Measurements from ENCODE around the gene SHC3.

Gene SHC3

DNA sequence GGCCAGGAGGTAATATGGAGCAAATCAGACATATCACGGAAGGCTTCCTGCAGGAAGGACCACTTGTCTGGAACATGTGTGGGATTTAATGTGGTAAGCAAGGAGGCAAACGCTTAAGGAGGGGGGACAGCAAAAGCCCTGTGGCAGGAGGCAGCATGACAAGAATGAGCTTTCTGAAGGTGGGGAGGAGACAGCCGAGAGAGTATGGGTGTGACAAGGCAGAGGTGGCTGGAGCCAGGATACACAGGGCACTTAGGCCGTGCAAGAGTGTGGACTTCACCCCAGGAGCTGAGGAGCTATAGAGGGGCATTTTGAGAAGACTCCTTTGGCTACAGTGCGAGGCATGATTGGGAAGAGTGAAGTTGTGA, 201.7 kb downstream of the SHC3 start:
- no peak for DNase-seq

DNA sequence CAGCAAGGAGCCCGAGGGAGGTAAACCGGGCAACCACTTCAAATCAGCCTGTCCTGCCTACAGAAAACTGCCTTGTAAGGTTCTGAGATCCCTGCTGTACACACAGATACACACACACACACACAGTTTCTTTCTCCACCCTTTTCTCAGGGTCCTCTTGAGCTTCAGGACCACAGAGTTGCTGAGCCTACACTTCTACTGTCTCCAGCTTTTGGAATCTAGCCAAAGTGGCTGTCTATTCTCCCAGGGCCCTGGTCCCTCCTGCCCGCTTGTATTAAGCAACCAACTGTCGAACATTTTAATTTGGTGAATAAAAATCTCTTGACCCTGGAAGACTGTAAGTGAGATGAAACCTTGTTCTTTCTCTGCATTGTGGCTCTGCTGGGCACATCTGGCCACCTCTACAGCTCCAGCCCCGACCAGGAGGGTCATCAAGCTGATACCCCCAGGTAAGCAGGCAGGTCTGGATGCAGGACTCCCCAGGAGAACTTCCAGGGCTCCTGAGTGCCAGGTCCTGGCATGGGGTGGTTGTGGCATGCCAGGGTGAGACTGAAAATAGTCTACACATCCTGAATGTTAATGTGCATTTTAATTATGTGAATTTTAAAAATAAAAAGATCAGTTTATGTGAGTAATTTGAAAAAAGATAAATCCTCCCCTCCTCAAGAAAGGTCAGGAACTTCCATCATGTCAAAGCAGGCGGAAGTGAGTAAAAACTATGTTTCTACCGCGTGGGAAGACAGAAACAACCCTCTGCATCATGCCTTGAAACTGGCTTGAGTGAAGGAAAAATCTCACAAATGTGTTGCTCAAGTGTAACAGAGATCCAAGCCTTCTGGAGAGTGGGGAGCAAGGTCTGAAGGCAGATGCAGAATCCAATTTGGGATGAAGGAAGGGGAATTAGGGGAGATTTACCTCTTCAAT, 202.4 kb downstream of the SHC3 start:
- DNase-seq: no peak

DNA sequence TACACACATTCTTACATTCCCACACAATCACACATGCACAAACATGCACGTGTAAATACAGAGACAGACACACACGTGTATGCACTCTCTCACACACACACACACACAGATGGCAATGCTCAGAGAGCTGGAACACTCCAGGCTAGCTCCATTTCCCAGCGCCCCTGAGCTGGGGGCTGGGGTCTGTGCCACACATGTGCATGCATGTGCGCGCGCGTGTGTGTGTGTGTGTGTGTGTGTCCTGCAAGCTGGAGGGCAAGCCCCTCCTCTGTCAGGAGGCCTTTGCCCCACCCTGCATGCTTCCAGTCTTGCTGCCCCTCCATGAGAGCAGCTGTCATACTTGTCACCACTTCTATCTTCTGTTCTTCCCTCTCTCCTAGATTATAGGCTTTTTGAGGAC, 204.0 kb downstream of the SHC3 start:
- DNase-seq: no peak

DNA sequence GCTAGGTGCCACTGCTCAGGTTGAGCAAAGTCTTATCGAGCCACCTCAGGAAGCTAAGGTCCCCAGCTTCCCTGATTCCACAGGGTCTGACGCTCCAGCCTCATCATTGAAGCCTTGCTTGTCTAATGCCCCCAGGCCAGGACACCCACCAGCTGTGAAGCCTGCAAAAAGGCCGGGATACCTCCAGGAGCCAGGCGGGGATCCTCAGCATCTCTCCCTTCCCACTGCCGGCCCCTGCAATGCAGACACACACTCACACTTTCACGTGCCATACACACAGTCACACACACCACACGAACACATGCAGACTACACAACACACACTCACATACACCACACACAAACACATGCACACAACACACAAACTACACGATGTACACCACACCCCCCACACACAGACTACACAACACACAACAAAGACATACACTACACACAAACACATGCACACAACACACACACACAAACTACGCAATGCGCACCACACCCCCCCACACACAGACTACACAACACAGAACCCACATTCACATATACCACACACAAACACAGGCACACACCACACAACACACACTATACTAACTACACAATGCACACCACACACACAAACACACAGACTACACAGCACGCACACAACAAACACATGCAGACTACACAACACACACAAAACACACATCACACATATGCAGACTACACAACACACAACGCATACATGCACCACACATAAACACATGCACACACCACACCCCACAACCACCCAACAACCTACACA, 205.2 kb downstream of the SHC3 start:
- no peak for DNase-seq

DNA sequence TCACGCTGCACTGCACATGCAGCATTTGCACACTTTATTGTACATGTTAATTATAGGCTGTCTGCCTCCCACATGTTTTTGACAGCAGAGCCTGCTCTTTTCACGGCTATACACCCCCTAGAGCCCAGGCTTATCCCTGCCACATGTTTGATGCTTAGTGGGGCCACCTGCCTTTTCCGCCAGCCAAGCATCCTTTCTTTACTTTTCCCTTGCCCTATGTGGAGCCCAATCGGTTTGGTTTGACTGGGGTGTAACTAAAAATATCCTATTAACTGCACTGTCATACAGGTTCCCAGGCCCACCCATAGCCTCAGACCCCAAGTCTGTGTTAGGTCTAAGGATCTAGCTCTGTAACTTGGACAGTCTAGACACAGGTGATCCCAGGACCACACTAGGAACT, 206.2 kb downstream of the SHC3 start:
- DNase-seq: no peak

DNA sequence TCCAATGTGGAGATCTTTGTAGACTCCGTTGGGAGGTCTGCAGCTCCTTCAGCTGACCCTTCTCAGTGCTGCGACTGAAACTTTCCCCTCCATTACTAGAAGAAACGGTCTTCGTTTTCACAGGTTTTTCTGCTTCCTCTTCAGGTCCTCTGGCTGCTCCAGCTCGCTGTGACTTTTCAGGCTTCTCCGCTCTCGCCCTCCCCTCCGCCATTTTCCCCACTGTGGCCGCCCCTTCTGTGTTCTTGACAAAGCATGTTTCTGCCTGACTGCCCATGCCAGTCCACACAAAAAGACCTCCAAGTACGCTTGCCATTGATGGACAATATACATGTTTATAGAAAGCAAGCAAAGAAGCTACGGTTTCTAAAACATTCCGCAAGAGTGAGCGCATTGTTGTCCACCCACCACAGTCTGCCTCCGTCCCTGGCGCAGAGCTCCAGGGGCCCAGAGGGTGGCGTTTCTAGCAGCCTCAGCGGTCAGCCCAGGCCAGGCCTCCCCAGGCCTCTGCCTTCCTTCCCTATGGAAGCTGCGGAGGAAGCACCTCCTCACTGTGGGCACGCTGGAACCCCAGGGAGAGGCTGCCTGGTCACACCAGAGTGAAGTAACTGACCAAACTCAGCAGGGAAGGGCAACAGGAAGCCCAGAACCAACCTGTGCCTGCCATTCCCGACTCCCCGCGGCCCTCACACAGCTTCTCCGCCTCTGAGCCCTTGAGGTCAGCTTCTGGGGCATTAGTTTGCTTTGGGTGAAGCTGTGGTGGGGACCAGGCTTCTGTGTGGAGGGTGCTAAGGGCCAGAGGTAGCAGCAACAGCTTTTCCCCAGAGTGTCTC, 207.3 kb downstream of the SHC3 start:
- no peak for DNase-seq

DNA sequence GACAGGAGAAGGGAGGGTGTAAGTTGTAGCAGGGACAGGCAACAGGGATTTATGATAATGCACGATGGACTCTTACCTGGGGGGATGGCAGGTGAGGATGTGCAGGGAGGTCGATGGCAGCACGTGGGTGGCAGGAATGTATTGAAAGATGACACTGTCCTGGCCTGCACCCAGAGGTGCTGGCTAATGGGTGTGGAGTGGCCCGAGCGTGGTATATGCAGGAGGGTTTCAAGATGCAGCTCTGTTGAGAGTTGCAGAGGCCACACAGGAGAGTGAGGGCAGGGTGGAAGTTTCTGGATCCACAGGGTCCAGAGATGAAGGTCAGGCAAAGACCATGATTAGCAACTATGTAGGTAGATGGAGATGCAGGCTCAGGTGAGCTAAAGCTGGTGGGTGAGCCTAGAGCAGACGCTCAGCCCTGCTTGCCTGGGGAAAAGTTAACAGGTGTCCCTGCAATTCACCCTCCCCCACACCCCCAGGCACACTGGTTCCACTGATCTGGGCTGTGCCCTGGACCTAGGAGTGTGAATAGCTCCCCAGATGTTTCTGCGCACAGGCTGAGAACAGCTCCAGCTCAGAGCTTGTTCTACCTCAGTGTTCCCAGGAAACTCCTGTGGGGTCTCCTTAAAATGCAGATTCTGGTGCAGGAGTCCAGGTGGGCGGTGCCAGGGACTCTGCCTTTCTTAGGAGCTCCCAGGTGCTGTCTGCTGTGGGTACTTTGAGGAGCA, 208.8 kb downstream of the SHC3 start:
- DNase-seq: no peak

DNA sequence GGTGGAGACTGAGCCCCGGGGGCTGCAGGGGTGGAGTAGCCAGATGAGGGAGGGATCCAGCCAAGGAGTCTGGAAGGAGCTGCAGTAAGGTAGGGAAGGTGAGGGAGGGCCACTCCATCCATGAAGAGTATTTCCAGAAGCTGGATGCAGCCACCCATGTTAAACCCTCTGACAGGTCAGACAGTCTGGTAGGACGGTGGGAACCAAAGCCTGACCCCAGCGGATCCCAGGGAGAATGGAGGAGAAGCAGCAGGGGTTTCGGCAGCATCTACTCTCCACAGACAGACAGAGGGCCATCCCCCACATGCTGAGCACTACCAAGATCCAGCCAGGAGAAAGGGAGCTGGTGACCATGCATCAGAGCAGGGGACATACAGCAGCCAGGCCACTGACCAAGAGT, 209.8 kb downstream of the SHC3 start:
- no peak for DNase-seq

DNA sequence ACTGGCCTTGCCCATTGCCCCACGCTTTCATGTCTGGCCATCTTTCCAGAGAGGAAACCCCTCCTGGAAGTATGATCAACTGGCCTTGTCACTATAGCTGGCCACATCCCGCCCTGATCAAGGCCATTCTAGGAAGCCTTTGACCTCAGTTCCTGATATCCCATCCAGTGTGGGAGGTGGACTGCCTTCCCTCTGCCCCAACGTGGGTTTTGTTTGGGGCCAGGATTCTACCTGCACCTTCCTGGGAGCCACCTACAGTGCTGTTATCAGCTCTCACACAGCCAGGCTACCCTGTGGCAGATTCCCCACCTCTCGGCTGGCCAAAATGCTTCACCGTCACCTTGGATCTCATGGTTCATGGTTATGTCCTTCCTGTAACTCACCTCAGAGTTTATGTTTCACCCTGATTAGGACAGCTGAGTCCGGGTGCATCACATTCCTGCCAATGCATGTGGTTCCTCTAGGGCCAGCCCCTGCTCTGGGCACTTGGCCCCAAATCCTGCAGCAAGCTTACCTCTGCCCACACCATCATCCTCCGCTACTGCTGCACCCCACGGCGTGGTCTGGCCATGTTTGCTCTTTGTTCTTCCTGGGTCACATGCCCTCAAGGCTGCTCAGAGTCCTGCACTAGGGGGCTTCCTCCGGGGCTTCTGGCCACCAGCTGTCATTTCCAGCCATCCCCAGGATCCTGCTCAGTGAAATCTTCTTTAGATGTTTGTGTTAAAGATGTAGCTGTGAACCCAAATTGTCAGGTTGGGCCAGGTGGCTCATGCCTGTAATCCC, 211.5 kb downstream of the SHC3 start:
- DNase-seq: no peak

DNA sequence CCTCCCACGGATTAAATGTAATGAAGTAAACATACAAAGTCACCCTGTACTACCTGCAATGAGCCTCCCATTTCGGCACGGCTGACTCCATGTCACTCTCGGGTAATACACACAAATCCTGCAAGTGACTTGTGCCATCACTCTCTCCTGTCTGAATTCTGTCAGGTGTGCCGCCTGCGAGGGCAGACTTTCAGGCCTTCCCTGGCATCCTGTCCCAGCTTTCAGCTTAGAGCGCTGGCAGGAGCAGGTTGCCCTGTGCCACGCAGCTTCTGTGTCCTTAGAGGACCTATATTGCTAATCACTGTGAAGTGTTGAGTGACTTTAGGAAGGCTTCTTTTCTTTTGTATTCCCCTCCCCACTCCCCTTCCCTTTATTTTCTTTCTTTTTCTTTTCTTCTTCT, 213.1 kb downstream of the SHC3 start:
- DNase-seq: no peak

DNA sequence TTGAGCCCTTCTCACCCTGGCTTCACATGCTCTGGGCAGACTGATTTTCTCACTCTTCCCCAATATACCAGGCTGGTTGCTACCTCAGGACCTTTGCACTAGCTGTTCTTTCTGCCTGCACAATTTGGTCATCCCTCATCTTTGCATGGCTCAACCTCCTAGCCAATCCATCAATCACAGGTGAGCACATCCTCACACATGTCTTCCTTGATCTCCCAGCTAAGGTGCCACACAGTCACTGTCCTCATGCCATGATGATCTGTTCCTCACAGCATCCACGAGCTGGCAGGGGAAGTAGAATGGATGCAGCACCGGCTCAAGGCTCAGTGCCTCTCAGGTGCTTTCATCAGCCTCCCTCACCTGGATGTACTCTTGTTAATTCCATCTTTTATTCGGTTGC, 218.0 kb downstream of the SHC3 start:
- DNase-seq: no peak

DNA sequence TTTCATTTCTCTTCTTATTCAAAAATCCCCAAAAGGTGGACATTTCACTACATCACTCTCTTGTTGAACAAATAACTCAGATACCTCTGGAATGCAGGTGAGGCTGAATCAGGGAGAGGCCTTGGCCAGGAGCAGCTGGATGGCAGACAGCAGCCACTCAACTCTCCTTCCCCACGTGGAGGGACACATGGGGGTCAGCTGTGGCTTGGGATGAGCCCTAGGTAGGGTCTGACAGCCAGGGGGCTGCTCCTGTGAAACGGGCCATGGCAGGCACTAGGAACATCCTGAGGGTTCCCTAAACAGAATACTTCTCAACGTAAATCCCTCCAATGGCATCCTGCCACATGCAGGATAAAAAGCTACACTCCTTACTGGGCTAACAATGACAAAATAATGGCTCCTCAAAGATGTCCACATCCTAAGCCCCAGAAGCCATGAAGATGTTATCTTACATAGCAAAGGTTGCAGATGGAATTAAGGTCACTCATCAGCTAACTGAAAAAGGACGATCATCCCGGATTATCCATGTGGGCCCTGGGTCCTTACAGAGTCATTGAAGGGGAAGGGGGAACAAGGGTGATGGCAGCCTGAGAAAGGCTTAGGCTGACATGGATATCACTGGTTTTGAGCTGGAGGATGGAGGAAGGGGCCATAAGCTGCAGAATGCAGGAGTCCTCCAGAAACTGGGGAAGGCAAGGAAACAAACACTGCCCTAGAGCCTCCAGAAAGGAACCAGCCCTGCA, 218.7 kb downstream of the SHC3 start:
- no peak for DNase-seq

DNA sequence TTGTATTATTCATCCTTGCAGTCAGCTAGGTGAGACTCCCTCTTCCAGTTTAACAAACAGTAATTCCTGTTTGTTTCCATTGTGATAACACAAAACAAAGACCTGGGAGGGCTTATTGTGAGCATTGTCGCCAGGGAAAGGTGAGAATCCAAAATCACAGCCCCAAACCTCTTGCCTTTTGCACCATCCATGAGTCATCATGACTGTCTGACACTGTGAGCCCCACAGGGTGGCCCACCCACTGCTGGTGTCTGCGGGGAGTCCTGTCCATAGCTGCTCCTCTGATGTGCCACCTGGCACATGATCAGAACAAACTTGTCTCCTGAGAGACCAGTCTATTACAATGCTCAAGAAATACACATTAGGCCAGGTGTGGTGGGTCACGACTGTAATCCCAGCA, 221.1 kb downstream of the SHC3 start:
- DNase-seq: no peak
